ENCODE data around the gene ACOT7. TPM values are rescaled to one million over a fixed set of nuclear protein-coding genes. Genes with fewer than 3 reads are reported as not detected.

The ACOT7 gene
- total RNA-seq, 4 donors from 2014 or later = 15.0 to 38.7 (median 28.6) TPM

GRCh38 chr1:6357243-6357936 is 36.2 kb downstream of the ACOT7 start:
- H3K4me3 ChIP-seq = no peak overlapping the region
- 78% methylated on average over 10 of the region's 11 CpGs for WGBS
- no peaks in the 10 kb centered on the region for H3K9me3 ChIP-seq
- H3K27me3 ChIP-seq = no peaks in the 10 kb centered on the region
- DNase-seq (ENCODE audit: extremely low spot score) = no peak
- intact Hi-C loops (cut with DNase I) = no loop called here
- H3K36me3 ChIP-seq = no peaks in the 10 kb centered on the region
- no peak overlapping the region for H3K27ac ChIP-seq (replicated peaks in 1 of 4)
- H3K4me1 ChIP-seq = peaks cover 43 to 58% (median 50%) of the 10 kb centered on the region in 4 donors
- TF ChIP-seq POLR2A (IDR thresholded peaks at IDR 0.05; ENCODE audit: low read depth) (no peak), POLR2AphosphoS5 (IDR thresholded peaks at IDR 0.05) (no peak), EP300 (IDR thresholded peaks at IDR 0.05) (no peak), CTCF (IDR thresholded peaks at IDR 0.05) (no peak)

- intact Hi-C loops (cut with DNase I) = no loop called here
- 96% methylated on average over 2 of the region's 11 CpGs for WGBS
Observed at GRCh38 chr1:6355621-6356020, 37.9 kb downstream of the ACOT7 start.

GRCh38 chr1:6354659-6355317 is 38.8 kb downstream of the ACOT7 start:
- no peak for DNase-seq (ENCODE audit: extremely low spot score)
- intact Hi-C loops (cut with DNase I) = no loop called here
- no peaks in the 10 kb centered on the region for H3K27me3 ChIP-seq
- no peaks in the 10 kb centered on the region for H3K9me3 ChIP-seq
- H3K4me3 ChIP-seq = no peak overlapping the region
- no peaks in the 10 kb centered on the region for H3K36me3 ChIP-seq
- H3K4me1 ChIP-seq = peaks cover 52 to 69% (median 59%) of the 10 kb centered on the region in 4 donors
- TF ChIP-seq CTCF (IDR thresholded peaks at IDR 0.05) (no peak), POLR2AphosphoS5 (IDR thresholded peaks at IDR 0.05) (no peak)
- WGBS = 93% methylated on average over 11 of the region's 12 CpGs
- H3K27ac ChIP-seq (replicated peaks in 1 of 4) = peak overlapping the region in 2 of 4 donors; percentile 60 to 62

More at GRCh38 chr1:6355621-6356020, 37.9 kb downstream of the ACOT7 start:
- DNase-seq (ENCODE audit: extremely low spot score) = no peak
- Histone ChIP-seq H3K4me3 (no peak overlapping the region), H3K9me3 (no peaks in the 10 kb centered on the region), H3K27me3 (no peaks in the 10 kb centered on the region), H3K36me3 (no peaks in the 10 kb centered on the region), H3K4me1 (peaks cover 53 to 69% (median 60%) of the 10 kb centered on the region in 4 donors), H3K27ac (replicated peaks in 1 of 4) (no peak overlapping the region)
- no peak for TF ChIP-seq POLR2AphosphoS5 (IDR thresholded peaks at IDR 0.05)
- TF ChIP-seq POLR2A (IDR thresholded peaks at IDR 0.05; ENCODE audit: low read depth) = no peak
- no peak for TF ChIP-seq CTCF (IDR thresholded peaks at IDR 0.05)
- no peak for TF ChIP-seq EP300 (IDR thresholded peaks at IDR 0.05)

- H3K4me1 ChIP-seq = peaks cover 47 to 63% (median 52%) of the 10 kb centered on the region in 4 donors
- TF ChIP-seq POLR2AphosphoS5 (IDR thresholded peaks at IDR 0.05) (no peak), POLR2A (IDR thresholded peaks at IDR 0.05; ENCODE audit: low read depth) (no peak), EP300 (IDR thresholded peaks at IDR 0.05) (no peak), CTCF (IDR thresholded peaks at IDR 0.05) (no peak)
- intact Hi-C loops (cut with DNase I) = no loop called here
Observed at GRCh38 chr1:6353955-6354658, 39.5 kb downstream of the ACOT7 start.

More at GRCh38 chr1:6353955-6354658, 39.5 kb downstream of the ACOT7 start:
- Histone ChIP-seq H3K27ac (replicated peaks in 1 of 4) (peak overlapping the region; percentile 10 to 62 (median 40)), H3K27me3 (no peaks in the 10 kb centered on the region), H3K9me3 (no peaks in the 10 kb centered on the region), H3K4me3 (no peak overlapping the region), H3K36me3 (no peaks in the 10 kb centered on the region)
- DNase-seq (ENCODE audit: extremely low spot score) = no peak
- WGBS = 47% methylated on average over 14 of the region's 14 CpGs

Measured in esophagus muscularis mucosa (tissue), 4 donors.